SK-N-SH (cell line): ENCODE results near the gene RRM1.

Experiments
- TAF1 ChIP-seq: IDR thresholded peaks from 2 replicates; pipeline ENCODE4 v1.6.1; 2012; ENCODE audit warnings: low read depth, mild to moderate bottlenecking, low read length, moderate library complexity, borderline replicate concordance
- TF ChIP-seq, protein P1 (sequence below): fragments of 200-600 bp; sonication (generic); IDR thresholded peaks from 2 replicates; pipeline ENCODE4 v1.6.1; 2017; ENCODE audit warnings: antibody characterized with exemption, mild to moderate bottlenecking, moderate library complexity
- TF ChIP-seq, protein P2 (sequence below): fragments of 150-350 bp; IDR thresholded peaks from 2 replicates; pipeline ENCODE4 v1.6.1; 2017; ENCODE audit warnings: antibody characterized with exemption, low read length, low read depth, borderline replicate concordance

DNA sequence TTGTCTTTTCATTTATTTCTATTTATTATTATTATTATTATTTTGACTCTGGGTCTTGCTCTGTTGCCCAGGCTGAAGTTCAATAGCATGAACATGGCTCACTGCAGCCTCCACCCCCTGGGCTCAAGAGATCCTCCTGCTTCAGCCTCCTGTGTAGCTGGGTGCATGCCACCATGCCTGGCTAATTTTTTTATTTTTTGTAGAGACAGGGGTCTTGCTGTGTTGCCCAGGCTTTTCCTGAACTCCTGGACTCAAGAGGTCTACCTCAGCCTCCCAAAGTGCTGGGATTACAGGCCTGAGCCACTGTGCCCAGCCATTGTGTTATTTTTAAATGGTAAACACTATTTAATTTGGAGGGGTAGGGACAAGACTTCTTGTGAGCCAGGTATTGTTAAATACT, 23.3 kb upstream of the RRM1 start:
- TF ChIP-seq, protein P1, sequence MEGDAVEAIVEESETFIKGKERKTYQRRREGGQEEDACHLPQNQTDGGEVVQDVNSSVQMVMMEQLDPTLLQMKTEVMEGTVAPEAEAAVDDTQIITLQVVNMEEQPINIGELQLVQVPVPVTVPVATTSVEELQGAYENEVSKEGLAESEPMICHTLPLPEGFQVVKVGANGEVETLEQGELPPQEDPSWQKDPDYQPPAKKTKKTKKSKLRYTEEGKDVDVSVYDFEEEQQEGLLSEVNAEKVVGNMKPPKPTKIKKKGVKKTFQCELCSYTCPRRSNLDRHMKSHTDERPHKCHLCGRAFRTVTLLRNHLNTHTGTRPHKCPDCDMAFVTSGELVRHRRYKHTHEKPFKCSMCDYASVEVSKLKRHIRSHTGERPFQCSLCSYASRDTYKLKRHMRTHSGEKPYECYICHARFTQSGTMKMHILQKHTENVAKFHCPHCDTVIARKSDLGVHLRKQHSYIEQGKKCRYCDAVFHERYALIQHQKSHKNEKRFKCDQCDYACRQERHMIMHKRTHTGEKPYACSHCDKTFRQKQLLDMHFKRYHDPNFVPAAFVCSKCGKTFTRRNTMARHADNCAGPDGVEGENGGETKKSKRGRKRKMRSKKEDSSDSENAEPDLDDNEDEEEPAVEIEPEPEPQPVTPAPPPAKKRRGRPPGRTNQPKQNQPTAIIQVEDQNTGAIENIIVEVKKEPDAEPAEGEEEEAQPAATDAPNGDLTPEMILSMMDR, result no peak
- TF ChIP-seq, protein P2, sequence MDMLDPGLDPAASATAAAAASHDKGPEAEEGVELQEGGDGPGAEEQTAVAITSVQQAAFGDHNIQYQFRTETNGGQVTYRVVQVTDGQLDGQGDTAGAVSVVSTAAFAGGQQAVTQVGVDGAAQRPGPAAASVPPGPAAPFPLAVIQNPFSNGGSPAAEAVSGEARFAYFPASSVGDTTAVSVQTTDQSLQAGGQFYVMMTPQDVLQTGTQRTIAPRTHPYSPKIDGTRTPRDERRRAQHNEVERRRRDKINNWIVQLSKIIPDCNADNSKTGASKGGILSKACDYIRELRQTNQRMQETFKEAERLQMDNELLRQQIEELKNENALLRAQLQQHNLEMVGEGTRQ, result no peak
- TF ChIP-seq TAF1, result no peak
